Measurements from ENCODE around the gene TH. TPM values are rescaled to one million over a fixed set of nuclear protein-coding genes. Genes with fewer than 3 reads are reported as not detected.

The TH gene
- total RNA-seq, 1 donor from 2014 or later, result 0.40 TPM

GRCh38 chr11:2158296-2158737 is 13.3 kb downstream of the TH start:
- no peak for ATAC-seq

GRCh38 chr11:2157294-2158040 is 14.1 kb downstream of the TH start:
- no peak for ATAC-seq

GRCh38 chr11:2156416-2157182 is 15.0 kb downstream of the TH start:
- peak; percentile 44 for ATAC-seq

GRCh38 chr11:2155511-2155910 is 16.1 kb downstream of the TH start:
- ATAC-seq, result no peak

- no peak for ATAC-seq
Observed at GRCh38 chr11:2154889-2155288, 16.7 kb downstream of the TH start.

- no peak for ATAC-seq
Observed at GRCh38 chr11:2154195-2154585, 17.4 kb downstream of the TH start.

- ATAC-seq, result peak; percentile 18
Observed at GRCh38 chr11:2153581-2154194, 17.9 kb downstream of the TH start.

GRCh38 chr11:2151500-2152257 is 19.9 kb downstream of the TH start:
- peak; percentile 71 for ATAC-seq

- no peak for ATAC-seq
Observed at GRCh38 chr11:2149864-2150847, 21.5 kb downstream of the TH start.

GRCh38 chr11:2149460-2149859 is 22.2 kb downstream of the TH start:
- ATAC-seq, result no peak

- ATAC-seq, result no peak
Observed at GRCh38 chr11:2148595-2148994, 23.0 kb downstream of the TH start.

- ATAC-seq, result no peak
Observed at GRCh38 chr11:2147391-2147790, 24.2 kb downstream of the TH start.

- ATAC-seq, result no peak
Observed at GRCh38 chr11:2146051-2146450, 25.6 kb downstream of the TH start.

- ATAC-seq, result no peak
Observed at GRCh38 chr11:2144544-2145248, 26.9 kb downstream of the TH start.

- ATAC-seq, result no peak
Observed at GRCh38 chr11:2143799-2144543, 27.6 kb downstream of the TH start.

- ATAC-seq, result no peak
Observed at GRCh38 chr11:2143477-2143798, 28.2 kb downstream of the TH start.

- peak; percentile 58 for ATAC-seq
Observed at GRCh38 chr11:2142762-2143202, 28.8 kb downstream of the TH start.

GRCh38 chr11:2142300-2142759 is 29.3 kb downstream of the TH start:
- ATAC-seq, result no peak

GRCh38 chr11:2140411-2141400 is 30.9 kb downstream of the TH start:
- ATAC-seq, result no peak
